Ovary (tissue), 3 donors: ENCODE results near the gene SH3GL2.

Experiments used
- CTCF ChIP-seq, 3 donors: fragments of 450-650 bp in 2 of 3; fragments of 200-600 bp in 1 of 3; IDR thresholded peaks; one replicate each; pipeline versions ENCODE4 v1.5.1 to v1.8.0; 2016 to 2022; ENCODE audit warnings: antibody characterized with exemption in 3 of 3, mild to moderate bottlenecking in 1 of 3
- EP300 ChIP-seq: sonication (generic); formaldehyde crosslinking; IDR thresholded peaks from one replicate; pipeline ENCODE4 v1.6.1; 2017; ENCODE audit warnings: antibody characterized with exemption
- donor health status: DM: no; HTN: no; CAD: no.

DNA sequence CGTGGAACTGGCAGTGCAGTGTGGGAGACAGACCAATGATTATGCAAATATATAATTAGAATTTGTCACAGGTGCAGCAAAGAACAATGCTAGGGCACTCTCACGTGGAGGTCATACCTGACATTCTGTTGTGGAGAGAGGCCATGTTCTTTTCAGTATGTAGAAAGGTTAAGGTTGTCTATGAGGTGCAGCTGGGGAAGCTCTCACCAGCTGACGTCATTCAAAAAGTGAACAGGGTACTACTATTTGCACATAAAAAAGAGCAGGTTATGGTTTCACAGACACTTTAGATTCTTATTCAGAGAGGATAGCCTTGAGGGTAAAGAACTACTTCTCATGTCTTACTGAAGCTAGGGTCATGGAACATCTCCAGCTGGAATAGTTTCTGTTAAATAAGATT, 19.1 kb downstream of the SH3GL2 start:
- no peak for TF ChIP-seq CTCF (IDR thresholded peaks at IDR 0.05)
- no peak for TF ChIP-seq EP300
